Thyroid gland (tissue), 4 donors: ENCODE measurements around the gene MRPL51. TPM values are rescaled to one million over a fixed set of nuclear protein-coding genes. Genes with fewer than 3 reads are reported as not detected.

ENCODE experiments used
- DNase-seq, 2 donors: peaks; one replicate each; pipeline ENCODE4 v3.0.0-alpha.2; 2019
- H3K27ac ChIP-seq, 3 donors: fragments of 200-600 bp; sonication (generic); 1 replicate in 2 of 3; 2 replicates in 1 of 3; pipeline ENCODE4 v1.5.1; 2016 to 2019; ENCODE audit warnings: mild to moderate bottlenecking in 1 of 3, moderate library complexity in 1 of 3
- H3K27me3 ChIP-seq: fragments of 200-600 bp; sonication (generic); one replicate; pipeline ENCODE4 v1.5.1; 2019
- H3K36me3 ChIP-seq, 2 donors: fragments of 200-600 bp; sonication (generic); one replicate each; pipeline ENCODE4 v1.5.1; 2016 to 2019
- H3K4me1 ChIP-seq, 2 donors: fragments of 200-600 bp; sonication (generic); one replicate each; pipeline ENCODE4 v1.5.1; 2017 to 2019
- H3K4me3 ChIP-seq, 3 donors: fragments of 200-600 bp; sonication (generic); replicated peaks in 1 of 3; 1 replicate in 2 of 3; 2 replicates in 1 of 3; pipeline ENCODE4 v1.5.1; 2016; ENCODE audit warnings: mild to moderate bottlenecking in 1 of 3
- H3K9me3 ChIP-seq: fragments of 200-600 bp; sonication (generic); one replicate; pipeline ENCODE4 v1.5.1; 2017
- CTCF ChIP-seq, 6 experiments: fragments of 200-600 bp in 3 of 6; fragments of 450-650 bp in 3 of 6; sonication (generic) in 3 of 6; IDR thresholded peaks; one replicate each; pipeline ENCODE4 v1.5.1; 2016 to 2019; ENCODE audit warnings: antibody characterized with exemption in 6 of 6, mild to moderate bottlenecking in 2 of 6, inconsistent platforms in 1 of 6, moderate library complexity in 1 of 6
- POLR2A ChIP-seq, 2 donors: fragments of 450-650 bp; IDR thresholded peaks; one replicate each; pipeline ENCODE4 v1.6.1; 2017; ENCODE audit warnings: antibody characterized with exemption in 2 of 2, mild to moderate bottlenecking in 2 of 2, moderate library complexity in 1 of 2
- WGBS, 2 donors: methylation state at CpG; one replicate each; pipeline ENCODE4 v1.1.5; 2017; 5-methylcytosine and 5-hydroxymethylcytosine counted together
- intact Hi-C: fragments of 100-400 bp; cut with DNase I; formaldehyde crosslinking; loops from one replicate; pipeline ENCODE4 v1.15.1; 2023
- total RNA-seq, 4 donors: library from RNA; depleted of rRNA; stranded (reverse); fragments of >200 nt; gene quantifications; one replicate each; pipeline ENCODE4 v1.2.3, GENCODE V29; 2016

MRPL51 gene
- total RNA-seq, 4 donors from 2014 or later: 16.7 to 84.6 (median 46.9) TPM

- Histone ChIP-seq H3K36me3 (no peaks in the 10 kb centered on the region), H3K27me3 (no peaks in the 10 kb centered on the region), H3K27ac (no peak overlapping the region), H3K9me3 (no peaks in the 10 kb centered on the region), H3K4me3 (no peak overlapping the region), H3K4me1 (peaks cover 7 to 21% of the 10 kb centered on the region in 2 donors)
- no peak for DNase-seq
- intact Hi-C loops: no loop called here
- TF ChIP-seq CTCF (IDR thresholded peaks at IDR 0.05) (no peak), POLR2A (IDR thresholded peaks at IDR 0.05) (no peak)
- 89 to 94% methylated on average over 1 of the region's 1 CpG for WGBS, 2 donors
These were observed 21.1 kb downstream of the MRPL51 start for GRCh38 chr12:6471989-6472360.

- Histone ChIP-seq H3K9me3 (no peaks in the 10 kb centered on the region), H3K4me1 (peaks cover 7 to 21% of the 10 kb centered on the region in 2 donors), H3K27ac (peak within 1 kb of the TSS; percentile 62 to 82 (median 69)), H3K36me3 (peaks cover 3 to 5% of the 10 kb centered on the region in 2 donors), H3K4me3 (peak within 1 kb of the TSS; percentile 67 to 76 (median 74)), H3K27me3 (no peaks in the 10 kb centered on the region)
- peak; percentile 99 for DNase-seq
- 0 to 1% methylated on average over 18 to 22 of the region's 69 CpGs for WGBS, 2 donors
- intact Hi-C loops: no loop called here
- TF ChIP-seq CTCF (IDR thresholded peaks at IDR 0.05) (peak in 1 of 6 experiments; percentile 10), POLR2A (IDR thresholded peaks at IDR 0.05) (peak; percentile 92 to 100)
These were observed 22.5 kb downstream of the MRPL51 start, which contains the start of gene VAMP1 for GRCh38 chr12:6470375-6471163. Gene VAMP1 (minus strand): TSS chr12:6470677. CDS start chr12:6470531, 146 bp downstream.

- peak overlapping the region; percentile 67 to 76 (median 74) for H3K4me3 ChIP-seq
- intact Hi-C loops: loop anchor here (5.0 kb wide), 2 partner anchors 68 to 142 kb away; no protein-coding TSS in a partner anchor
- peaks cover 7 to 21% of the 10 kb centered on the region in 2 donors for H3K4me1 ChIP-seq
- TF ChIP-seq POLR2A (IDR thresholded peaks at IDR 0.05): no peak
- no peak for TF ChIP-seq CTCF (IDR thresholded peaks at IDR 0.05)
- peaks cover 3 to 7% of the 10 kb centered on the region in 2 donors for H3K36me3 ChIP-seq
- 18 to 29% methylated on average over 8 of the region's 16 CpGs for whole genome bisulfite sequencing, 2 donors
- H3K27ac ChIP-seq: peak overlapping the region; percentile 62 to 82 (median 69)
- H3K9me3 ChIP-seq: no peaks in the 10 kb centered on the region
- no peaks in the 10 kb centered on the region for H3K27me3 ChIP-seq
- DNase-seq: no peak
These were observed 23.3 kb downstream of the MRPL51 start for GRCh38 chr12:6469609-6470374.

GRCh38 chr12:6469092-6469491 lies 24.0 kb downstream of the MRPL51 start:
- H3K36me3 ChIP-seq: peaks cover 9 to 14% of the 10 kb centered on the region in 2 donors
- no peak overlapping the region for H3K4me3 ChIP-seq
- TF ChIP-seq CTCF (IDR thresholded peaks at IDR 0.05) (no peak), POLR2A (IDR thresholded peaks at IDR 0.05) (peak in 1 of 2 donors; percentile 7)
- WGBS, 2 donors: 59 to 60% methylated on average over 6 of the region's 6 CpGs
- no peak overlapping the region for H3K27ac ChIP-seq
- H3K27me3 ChIP-seq: no peaks in the 10 kb centered on the region
- no peaks in the 10 kb centered on the region for H3K9me3 ChIP-seq
- intact Hi-C loops: loop anchor here (5.0 kb wide), 2 partner anchors 68 to 142 kb away; no protein-coding TSS in a partner anchor
- peak in 1 of 2 donors; percentile 35 for DNase-seq
- peaks cover 7 to 21% of the 10 kb centered on the region in 2 donors for H3K4me1 ChIP-seq
